Measurements from ENCODE around the gene ACTN1. TPM values are rescaled to one million over a fixed set of nuclear protein-coding genes. Genes with fewer than 3 reads are reported as not detected.

ACTN1 gene
- total and polyA plus RNA-seq, 2 of the 8 experiments (the other 6 are each of a cell fraction or from before 2014, with no cell fraction given): 236 to 262 TPM

DNA sequence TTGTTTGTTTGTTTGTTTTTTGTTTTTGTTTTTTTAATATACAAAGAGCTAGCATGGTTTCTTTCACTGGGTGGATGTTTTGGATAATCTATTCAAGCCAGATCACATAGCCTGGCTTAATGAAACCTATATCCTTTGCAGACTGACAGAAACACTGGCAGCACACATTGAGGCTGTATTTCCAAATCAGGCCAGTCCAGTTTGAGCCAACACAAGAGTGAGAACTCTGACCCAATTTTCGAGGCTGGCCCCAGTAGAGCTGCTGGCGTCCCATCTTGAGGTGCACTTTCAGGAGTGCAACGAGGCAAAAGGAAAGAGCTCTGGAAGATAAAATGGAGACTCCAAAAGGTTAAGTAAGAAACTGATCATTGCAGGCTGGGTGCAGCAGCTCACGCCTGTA lies 43.9 kb upstream of the ACTN1 start:
- ChIA-PET CTCF (ENCODE audit: partially characterized antibody) (interaction anchor here (1.0 to 1.3 kb wide), 3 partner anchors 10 to 85 kb away, joined by 3 read pairs; no protein-coding TSS in a partner anchor), POLR2A (ENCODE audit: partially characterized antibody) (no interaction called here)
- Histone ChIP-seq H2BK5ac (ENCODE audit: low read depth, low read length) (no peak overlapping the region), H3K27me3 (replicated peaks in 1 of 4; ENCODE audit: control insufficient read depth in 3 of 4, extremely low read depth in 1 of 4, insufficient read depth in 3 of 4, low read length in 3 of 4) (no peaks in the 10 kb centered on the region), H2BK15ac (ENCODE audit: low read length) (no peak overlapping the region), H2AK5ac (ENCODE audit: low read depth, low read length) (no peak overlapping the region), H3K56ac (replicated peaks; ENCODE audit: insufficient read length, low read depth, low read length) (no peak overlapping the region), H3K79me2 (ENCODE audit: control insufficient read depth in 1 of 2, insufficient read depth in 2 of 2, low read length in 2 of 2) (no peaks in the 10 kb centered on the region), H3K79me1 (ENCODE audit: low read depth, low read length) (no peaks in the 10 kb centered on the region), H4K91ac (replicated peaks; ENCODE audit: insufficient read length, low read length) (no peak overlapping the region), H2AFZ (ENCODE audit: low read length) (no peak overlapping the region), H3K4me2 (ENCODE audit: insufficient read depth in 1 of 2, low read depth in 2 of 2, low read length in 2 of 2) (no peak overlapping the region), H4K5ac (ENCODE audit: insufficient read length, low read depth, low read length) (no peak overlapping the region), H3K36me3 (ENCODE audit: control insufficient read depth in 2 of 4, insufficient read depth in 4 of 4, low read length in 3 of 4) (no peaks in the 10 kb centered on the region), H3K9ac (replicated peaks in 1 of 4; ENCODE audit: extremely low read depth in 1 of 4, low read depth in 3 of 4, low read length in 3 of 4) (no peak overlapping the region), H2BK120ac (replicated peaks; ENCODE audit: low read depth, low read length) (no peak overlapping the region), H3K4ac (replicated peaks; ENCODE audit: insufficient read length, low read depth, low read length) (no peak overlapping the region), H2BK20ac (ENCODE audit: low read length) (no peak overlapping the region), H3K23me2 (ENCODE audit: low read depth, low read length) (no peaks in the 10 kb centered on the region), H4K8ac (ENCODE audit: extremely low read depth, insufficient read depth, low read length) (no peak overlapping the region), H3K4me1 (replicated peaks in 1 of 4; ENCODE audit: control insufficient read depth in 3 of 4, insufficient read depth in 4 of 4, low read length in 3 of 4) (no peaks in the 10 kb centered on the region), H2BK12ac (ENCODE audit: low read depth, low read length) (no peak overlapping the region), H3K14ac (ENCODE audit: insufficient read length) (no peak overlapping the region), H3K9me3 (ENCODE audit: insufficient read depth in 2 of 2, low read depth in 1 of 2, low read length in 1 of 2) (no peaks in the 10 kb centered on the region), H3K23ac (ENCODE audit: insufficient read length) (no peak overlapping the region), H3K18ac (ENCODE audit: extremely low read depth, low read length) (no peak overlapping the region), H3K27ac (ENCODE audit: low read depth, low read length) (no peak overlapping the region), H3K4me3 (ENCODE audit: extremely low read depth in 1 of 4, insufficient read depth in 2 of 4, low read depth in 3 of 4, low read length in 4 of 4) (no peak overlapping the region), H4K20me1 (replicated peaks in 1 of 2; ENCODE audit: control insufficient read depth in 1 of 2, insufficient read depth in 2 of 2, low read length in 2 of 2) (no peaks in the 10 kb centered on the region)
- TF ChIP-seq SIRT6 (IDR thresholded peaks at IDR 0.05; ENCODE audit: low read length) (no peak), CBX8 (IDR thresholded peaks at IDR 0.05; ENCODE audit: borderline replicate concordance, low read depth, low read length) (no peak), TEAD4 (IDR thresholded peaks at IDR 0.05; ENCODE audit: low read depth, low read length) (no peak), SRF (IDR thresholded peaks at IDR 0.05; ENCODE audit: low read depth, low read length) (no peak), POLR2AphosphoS5 (IDR thresholded peaks at IDR 0.05; ENCODE audit: low read depth, low read length) (no peak), SIX5 (IDR thresholded peaks at IDR 0.05; ENCODE audit: low read depth, low read length) (no peak), SP1 (IDR thresholded peaks at IDR 0.05; ENCODE audit: low read depth, low read length) (no peak), KDM4A (IDR thresholded peaks at IDR 0.05; ENCODE audit: low read depth, low read length, severe bottlenecking) (no peak), NRF1 (IDR thresholded peaks at IDR 0.05; ENCODE audit: low read depth, low read length) (no peak), BCL11A (IDR thresholded peaks at IDR 0.05; ENCODE audit: low read depth in 2 of 2, low read length in 2 of 2) (no peak), RNF2 (IDR thresholded peaks at IDR 0.05; ENCODE audit: borderline replicate concordance, low read depth, low read length, missing control alignments, poor library complexity, severe bottlenecking) (no peak), CREB1 (IDR thresholded peaks at IDR 0.05) (no peak), TCF12 (IDR thresholded peaks at IDR 0.05; ENCODE audit: low read depth, low read length) (no peak)
- FAIRE-seq (no peak), DNase-seq (ENCODE audit: low read depth in 1 of 2, low spot score in 2 of 2) (no peak)
- WGBS, 2 experiments (ENCODE audit: extremely low coverage in 1 of 2, insufficient coverage in 1 of 2, insufficient read length in 1 of 2, insufficient replicate concordance in 2 of 2, low coverage in 1 of 2, low lambda C conversion rate in 2 of 2, missing lambda C conversion rate in 1 of 2): 84% methylated on average over 4 of the region's 4 CpGs; no CpG with 5 or more reads in 1 of the 2 experiments

All from H1 (cell line).